HG02852 (cell line): ENCODE measurements around the gene HOXA9.

Source experiments
- ATAC-seq: cut with Tn5 transposase; IDR thresholded peaks from one replicate; pipeline ENCODE4 v1.9.1; 2021; ENCODE audit warnings: mild to moderate bottlenecking, moderate library complexity; ENCODE audit not compliant: unreplicated experiment

Gene HOXA9

DNA sequence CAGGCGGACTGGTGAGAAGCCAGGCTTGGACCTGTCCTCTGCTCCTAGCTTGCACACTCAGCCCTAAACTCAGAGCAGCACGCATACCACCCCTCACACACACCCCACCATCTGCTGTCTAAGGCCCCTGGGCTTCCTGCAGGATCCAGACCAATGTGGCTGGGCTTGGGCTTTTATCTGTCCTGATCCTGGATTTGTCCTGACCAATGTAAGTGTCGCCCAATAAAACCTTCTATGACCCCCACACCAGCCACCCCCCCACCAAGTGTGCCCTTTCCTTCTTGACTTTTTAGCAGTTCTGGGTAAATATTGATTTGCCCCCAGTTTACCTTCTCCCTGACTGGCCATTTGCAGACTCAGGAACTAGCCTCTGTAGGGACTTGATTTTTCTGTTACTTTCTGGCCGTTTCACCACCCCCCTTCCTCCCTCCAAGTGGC, 36.3 kb upstream of the HOXA9 start:
- no peak for ATAC-seq

DNA sequence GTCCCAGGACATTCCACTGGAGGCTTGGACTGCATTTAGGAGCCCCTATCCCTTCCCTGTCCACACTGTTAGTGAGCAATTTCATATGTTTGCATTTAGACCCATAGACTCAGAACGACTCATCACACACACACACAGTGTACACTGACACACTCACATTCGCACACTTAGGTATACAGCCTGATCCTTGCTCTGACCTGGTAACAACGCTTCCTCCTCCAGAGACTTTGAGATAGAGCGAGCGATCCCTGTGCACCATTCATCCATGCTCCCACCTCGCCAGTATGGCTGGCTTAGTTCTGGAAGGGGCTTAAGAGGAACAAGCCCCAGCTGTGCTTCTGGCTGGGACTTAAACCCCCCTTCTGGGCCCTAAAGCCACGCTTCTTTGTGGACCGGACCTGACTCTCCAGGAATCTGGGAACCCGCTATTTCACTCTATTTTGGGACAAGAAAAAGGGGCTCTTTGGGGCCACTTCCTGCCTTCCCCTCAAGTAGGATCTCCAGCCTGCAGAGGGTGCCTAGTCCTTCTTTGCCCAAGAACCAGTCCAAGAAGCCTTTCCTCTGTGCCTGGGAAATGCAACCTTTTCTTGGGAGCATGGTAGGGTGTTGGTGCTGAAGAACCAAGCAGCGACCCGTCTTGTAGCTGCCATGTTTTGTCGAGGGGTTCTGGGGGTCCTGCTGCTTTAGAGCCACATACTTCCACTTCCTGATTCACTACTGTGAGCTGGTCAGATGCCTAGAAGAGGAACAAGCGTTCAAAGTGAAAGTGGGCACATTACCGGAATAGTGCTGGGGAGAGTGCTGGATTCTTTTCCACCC, 35.6 kb upstream of the HOXA9 start:
- ATAC-seq, result no peak

DNA sequence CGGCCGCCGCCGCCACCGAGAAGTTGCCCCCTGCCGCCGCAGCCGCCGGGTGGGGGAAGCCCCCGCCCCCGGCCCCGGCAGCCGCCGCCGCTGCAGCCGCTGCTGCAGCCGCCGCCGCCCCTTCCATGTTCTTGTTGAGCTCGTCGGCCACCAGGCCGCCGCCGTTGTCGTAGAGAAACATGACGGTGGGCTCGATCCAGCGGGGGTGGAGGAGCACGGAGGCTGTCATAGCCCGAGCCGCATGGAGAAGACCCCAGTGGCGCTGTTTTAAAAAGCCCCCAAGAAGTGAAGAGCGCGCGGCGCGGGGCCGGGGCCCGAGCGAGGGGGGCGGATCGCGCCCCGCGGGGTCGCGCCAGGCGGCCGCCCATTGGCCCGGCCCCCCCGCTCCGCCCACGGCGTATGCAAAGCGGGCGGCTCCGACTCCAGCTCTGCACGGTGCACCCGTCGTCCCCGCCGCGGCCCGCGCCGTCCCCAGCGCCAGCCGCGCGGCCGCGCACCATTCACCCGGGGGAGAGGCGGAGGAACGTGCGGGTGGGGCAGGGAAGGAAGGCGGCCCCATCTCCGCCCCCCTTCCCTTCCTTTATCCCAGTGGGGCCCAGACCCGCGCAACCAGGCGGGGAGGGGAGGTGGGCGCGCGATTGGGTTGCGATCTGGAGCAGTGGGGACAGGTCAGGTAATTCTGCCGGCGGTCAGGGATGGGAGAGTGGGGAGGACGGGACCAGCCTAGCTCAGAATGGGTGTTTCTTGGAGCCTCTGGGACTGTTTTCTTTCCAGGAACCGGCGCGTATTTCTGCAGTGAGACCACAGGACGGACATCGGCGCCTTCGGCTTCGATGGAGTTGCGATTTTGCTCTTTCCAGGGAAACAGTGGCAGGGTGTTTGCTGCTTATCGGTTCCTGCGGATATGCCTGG, 34.8 kb upstream of the HOXA9 start, which contains the start of gene HOXA13:
Gene HOXA13 (minus strand): TSS at position 243 of the 912 bp plus-strand sequence. CDS start 14 bp downstream, at position 229.
- no peak for ATAC-seq

GRCh38 chr7:27198871-27199801, 33.8 kb upstream of the HOXA9 start:
- no peak for ATAC-seq

DNA sequence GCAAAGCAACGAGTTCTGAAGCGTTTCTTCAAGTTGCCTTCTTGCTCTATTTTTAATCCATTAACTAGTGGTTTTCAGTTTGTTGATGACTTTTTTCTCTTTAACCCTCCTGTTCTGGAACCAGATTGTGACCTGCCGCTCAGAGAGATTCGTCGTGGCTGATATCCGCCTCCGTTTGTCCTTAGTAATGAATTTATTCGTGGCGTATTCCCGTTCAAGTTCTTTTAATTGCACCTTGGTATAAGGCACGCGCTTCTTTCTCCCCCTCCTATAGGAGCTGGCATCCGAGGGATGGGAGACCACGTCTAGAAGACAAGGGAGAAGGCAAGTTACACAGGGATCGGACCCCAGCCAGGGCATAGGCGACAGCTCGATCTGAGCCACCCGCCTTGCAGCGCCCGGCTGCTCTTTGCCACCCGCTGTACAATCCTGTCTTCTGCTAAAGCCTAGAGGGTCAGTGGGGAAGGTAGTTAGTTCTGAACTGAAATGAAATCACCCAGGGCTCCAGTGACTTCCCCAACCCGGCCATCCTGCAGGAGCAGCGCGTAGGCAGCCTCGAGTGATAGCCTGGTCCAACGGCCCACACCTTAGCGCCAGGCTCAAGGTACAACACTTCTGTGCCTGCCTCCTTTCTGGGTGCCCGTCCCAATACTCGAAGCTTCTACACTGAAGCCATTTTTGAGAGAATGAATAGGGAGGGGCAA, 33.0 kb upstream of the HOXA9 start:
- no peak for ATAC-seq

DNA sequence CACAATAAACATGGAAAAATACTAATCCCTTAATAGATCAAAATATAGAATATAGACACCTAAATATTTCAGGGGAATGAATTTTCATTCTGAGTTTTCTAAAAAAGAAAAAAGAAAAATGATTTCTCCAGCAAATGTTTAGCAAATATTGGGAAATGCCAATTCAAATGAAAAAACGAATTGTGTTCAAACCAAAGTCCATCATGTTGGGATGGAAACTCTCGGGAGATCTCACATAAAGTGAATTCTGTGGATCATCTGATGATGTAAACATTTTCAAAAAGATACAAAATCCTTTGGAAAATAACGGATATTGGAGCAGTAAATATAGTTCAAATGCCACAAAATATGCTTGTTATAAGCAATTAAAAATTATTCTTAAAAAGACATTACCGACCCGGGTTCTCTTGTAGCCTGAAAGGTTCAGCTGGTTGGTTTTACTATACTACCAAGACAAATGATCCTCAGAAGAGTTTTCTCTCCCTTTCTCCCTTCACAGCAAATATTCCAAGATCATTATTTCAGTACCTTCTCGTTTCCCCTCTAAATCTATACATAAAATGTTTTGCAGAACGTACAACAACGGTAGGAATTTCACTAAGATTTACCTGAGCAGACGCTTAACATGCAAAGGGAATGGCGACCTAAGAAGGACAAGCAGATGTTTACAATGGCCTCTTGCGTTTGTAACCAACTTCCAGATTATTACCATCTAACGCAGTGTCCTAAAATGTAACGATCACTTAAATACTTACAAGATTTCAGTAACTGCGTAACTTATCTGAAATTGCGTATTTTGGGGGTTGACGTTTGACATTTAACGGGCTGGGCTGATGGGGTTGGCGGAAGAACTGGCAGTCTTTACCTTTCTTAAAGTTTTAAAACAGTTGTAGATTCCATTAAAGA, 32.1 kb upstream of the HOXA9 start:
- no peak for ATAC-seq

GRCh38 chr7:27196287-27196767, 31.0 kb upstream of the HOXA9 start:
- no peak for ATAC-seq

DNA sequence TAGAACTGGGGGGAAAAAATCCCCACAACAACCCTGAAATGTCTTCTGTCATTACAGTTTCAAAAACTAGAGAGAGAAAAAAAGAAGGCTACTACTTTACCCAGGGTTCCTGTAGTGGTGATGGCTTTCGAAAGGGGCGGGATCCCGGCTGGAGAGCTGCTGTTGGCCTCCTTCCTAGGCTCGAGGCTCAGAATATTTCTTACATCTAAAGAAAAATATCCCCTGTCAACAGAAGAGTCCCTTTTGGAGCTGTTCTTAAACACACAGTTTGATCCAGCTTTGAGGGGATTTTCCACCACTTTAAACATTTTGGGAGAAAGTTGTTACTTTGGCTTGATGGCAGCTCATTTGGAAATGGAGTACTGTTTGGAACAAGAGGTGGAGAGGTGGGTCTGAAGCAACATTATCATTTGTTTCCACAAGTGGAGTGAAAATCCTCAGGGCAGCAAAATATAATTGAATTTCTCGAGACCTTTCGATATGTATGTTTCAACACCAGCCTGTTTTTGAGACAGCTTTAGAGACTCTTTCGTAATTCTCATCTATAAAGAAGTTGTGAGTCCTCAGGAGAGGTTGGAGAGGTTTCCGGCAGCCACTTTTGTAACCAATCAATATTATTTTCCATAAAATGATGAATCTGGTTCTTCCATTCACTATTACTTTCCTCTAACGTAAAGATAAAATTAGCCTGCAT, 29.5 kb upstream of the HOXA9 start:
- ATAC-seq, result no peak

- no peak for ATAC-seq
Observed at GRCh38 chr7:27194002-27194352, 28.6 kb upstream of the HOXA9 start.

DNA sequence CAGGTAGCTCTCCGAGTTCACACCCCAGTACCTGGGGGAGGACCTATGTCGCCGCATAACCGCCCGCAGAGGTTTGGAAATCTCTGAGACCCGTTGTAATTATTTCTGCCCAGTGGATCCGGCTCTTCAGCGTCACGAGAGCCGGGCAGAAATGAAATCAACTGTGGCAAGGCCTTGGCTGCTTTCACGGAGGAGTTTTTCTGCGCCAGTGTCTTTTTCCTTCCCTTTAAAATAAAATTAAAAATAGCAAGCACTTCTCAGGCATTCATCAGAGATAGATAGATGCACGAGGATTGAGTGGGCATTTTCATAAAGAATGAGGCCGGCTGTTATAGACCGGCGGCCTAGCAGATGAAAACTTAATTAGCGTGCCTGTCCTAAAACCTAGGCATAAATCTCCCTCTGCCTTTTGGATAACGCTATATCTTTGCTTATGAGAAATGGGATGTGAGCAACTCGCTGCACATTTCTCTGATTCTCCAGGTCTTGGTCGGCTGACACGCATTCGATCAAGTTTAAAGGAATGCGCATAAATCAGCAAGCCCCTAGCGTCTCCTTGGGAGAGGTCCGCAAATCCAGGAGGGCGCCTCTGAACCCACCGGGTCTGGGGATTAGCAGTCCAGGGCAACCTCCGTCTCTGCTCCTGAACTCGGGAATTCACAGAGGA, 28.1 kb upstream of the HOXA9 start:
- no peak for ATAC-seq

GRCh38 chr7:27192546-27193334, 27.4 kb upstream of the HOXA9 start:
- no peak for ATAC-seq

- ATAC-seq, result no peak
Observed at GRCh38 chr7:27191833-27192545, 26.7 kb upstream of the HOXA9 start.

GRCh38 chr7:27191161-27191731, 25.9 kb upstream of the HOXA9 start:
- ATAC-seq, result no peak

GRCh38 chr7:27189997-27190748, 24.8 kb upstream of the HOXA9 start:
- no peak for ATAC-seq

DNA sequence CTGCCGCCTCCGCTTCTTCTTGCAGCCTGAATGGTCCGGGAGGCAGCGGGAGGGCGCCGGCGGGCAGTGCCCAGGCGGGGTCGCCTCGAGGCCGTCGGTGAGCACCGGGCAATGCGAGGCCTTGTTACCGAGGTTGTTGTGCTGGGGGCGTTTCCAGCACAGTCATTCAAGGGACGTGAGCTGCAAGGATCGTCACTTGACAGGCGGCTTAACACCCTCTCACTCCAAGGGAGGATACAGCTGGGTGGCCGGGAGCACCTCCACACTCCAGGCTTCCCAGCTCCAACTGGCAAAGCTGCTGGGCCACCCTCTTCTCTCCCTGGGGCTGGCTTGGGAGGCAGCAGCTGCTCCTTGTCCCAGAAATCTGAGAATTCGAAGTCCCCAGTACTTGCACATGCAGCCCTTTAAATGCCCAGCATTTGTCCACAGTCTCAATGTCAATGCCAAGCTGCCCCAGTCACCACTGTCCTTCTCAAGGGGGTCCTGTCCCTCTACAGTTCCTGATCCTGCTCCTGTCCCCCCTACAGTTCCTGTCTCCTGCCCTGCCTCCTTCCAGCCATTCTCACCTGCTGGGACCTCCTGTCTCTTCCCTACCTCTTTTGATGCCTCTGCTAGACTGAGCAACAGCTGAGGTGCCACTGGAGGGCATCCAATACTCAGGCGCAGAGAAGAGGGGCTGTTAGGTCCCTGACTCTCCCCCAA, 24.1 kb upstream of the HOXA9 start:
- ATAC-seq, result no peak
